Right atrium auricular region (tissue), 2 donors: Measurements from ENCODE around the gene CZIB. TPM values are rescaled to one million over a fixed set of nuclear protein-coding genes. Genes with fewer than 3 reads are reported as not detected.

Experiments
- DNase-seq: peaks from one replicate; pipeline ENCODE4 v3.0.0-alpha.2; 2019; ENCODE audit warnings: low spot score
- H3K27ac ChIP-seq, 2 donors: fragments of 200-600 bp; sonication (generic); 1 replicate in 1 of 2; 2 replicates in 1 of 2; pipeline ENCODE4 v1.5.1; 2016 to 2019
- H3K27me3 ChIP-seq, 2 donors: fragments of 200-600 bp; sonication (generic); one replicate each; pipeline versions ENCODE4 v1.5.1 to v1.6.0; 2017 to 2019
- H3K36me3 ChIP-seq: fragments of 200-600 bp; sonication (generic); one replicate; pipeline ENCODE4 v1.5.1; 2016
- H3K4me1 ChIP-seq, 2 donors: fragments of 200-600 bp; sonication (generic); one replicate each; pipeline versions ENCODE4 v1.5.1 to v1.6.0; 2017 to 2019
- H3K4me3 ChIP-seq, 2 donors: fragments of 200-600 bp; sonication (generic); 1 replicate in 1 of 2; 2 replicates in 1 of 2; pipeline ENCODE4 v1.5.1; 2017 to 2019; ENCODE audit warnings: mild to moderate bottlenecking in 1 of 2, moderate library complexity in 1 of 2
- H3K9me3 ChIP-seq, 2 donors: fragments of 200-600 bp; sonication (generic); one replicate each; pipeline ENCODE4 v1.5.1; 2019
- total RNA-seq, 2 donors: library from RNA; depleted of rRNA; stranded (reverse); fragments of >200 nt; gene quantifications; one replicate each; pipeline ENCODE4 v1.1.0, GENCODE V29; 2016
- TF ChIP-seq, protein P1 (sequence below), 2 donors: fragments of 200-600 bp; sonication (generic); IDR thresholded peaks; one replicate each; pipeline ENCODE4 v1.5.1; 2019; ENCODE audit warnings: antibody characterized with exemption in 2 of 2

Gene CZIB
- total RNA-seq, 2 donors from 2014 or later: 36.8 to 38.2 TPM

- Histone ChIP-seq H3K36me3 (peaks cover 14% of the 10 kb centered on the region), H3K4me1 (peaks cover 0 to 39% of the 10 kb centered on the region in 2 donors), H3K4me3 (peak overlapping the region; percentile 71 to 97), H3K27ac (peak overlapping the region; percentile 95 to 98), H3K9me3 (no peaks in the 10 kb centered on the region), H3K27me3 (no peaks in the 10 kb centered on the region)
- DNase-seq: no peak
- TF ChIP-seq, protein P1, sequence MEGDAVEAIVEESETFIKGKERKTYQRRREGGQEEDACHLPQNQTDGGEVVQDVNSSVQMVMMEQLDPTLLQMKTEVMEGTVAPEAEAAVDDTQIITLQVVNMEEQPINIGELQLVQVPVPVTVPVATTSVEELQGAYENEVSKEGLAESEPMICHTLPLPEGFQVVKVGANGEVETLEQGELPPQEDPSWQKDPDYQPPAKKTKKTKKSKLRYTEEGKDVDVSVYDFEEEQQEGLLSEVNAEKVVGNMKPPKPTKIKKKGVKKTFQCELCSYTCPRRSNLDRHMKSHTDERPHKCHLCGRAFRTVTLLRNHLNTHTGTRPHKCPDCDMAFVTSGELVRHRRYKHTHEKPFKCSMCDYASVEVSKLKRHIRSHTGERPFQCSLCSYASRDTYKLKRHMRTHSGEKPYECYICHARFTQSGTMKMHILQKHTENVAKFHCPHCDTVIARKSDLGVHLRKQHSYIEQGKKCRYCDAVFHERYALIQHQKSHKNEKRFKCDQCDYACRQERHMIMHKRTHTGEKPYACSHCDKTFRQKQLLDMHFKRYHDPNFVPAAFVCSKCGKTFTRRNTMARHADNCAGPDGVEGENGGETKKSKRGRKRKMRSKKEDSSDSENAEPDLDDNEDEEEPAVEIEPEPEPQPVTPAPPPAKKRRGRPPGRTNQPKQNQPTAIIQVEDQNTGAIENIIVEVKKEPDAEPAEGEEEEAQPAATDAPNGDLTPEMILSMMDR (IDR thresholded peaks at IDR 0.05): no peak
Observed at GRCh38 chr1:53197291-53198200, 22.9 kb downstream of the CZIB start.

- Histone ChIP-seq H3K4me1 (peaks cover 0 to 39% of the 10 kb centered on the region in 2 donors), H3K9me3 (no peaks in the 10 kb centered on the region)
Observed at GRCh38 chr1:53196485-53197290, 23.7 kb downstream of the CZIB start, which contains the start of gene CPT2. TSS of gene CPT2 (plus strand) at chr1:53196824. CDS start at chr1:53196944, 120 bp downstream.

GRCh38 chr1:53196017-53196484 is 24.4 kb downstream of the CZIB start:
- H3K27ac ChIP-seq: peak overlapping the region; percentile 95 to 98
- TF ChIP-seq, protein P1 (IDR thresholded peaks at IDR 0.05): no peak
- no peaks in the 10 kb centered on the region for H3K27me3 ChIP-seq
- no peaks in the 10 kb centered on the region for H3K9me3 ChIP-seq
- peaks cover 0 to 39% of the 10 kb centered on the region in 2 donors for H3K4me1 ChIP-seq
- DNase-seq: no peak
- no peaks in the 10 kb centered on the region for H3K36me3 ChIP-seq
- peak overlapping the region; percentile 71 to 97 for H3K4me3 ChIP-seq

More at GRCh38 chr1:53196485-53197290, 23.7 kb downstream of the CZIB start, which contains the start of gene CPT2:
- H3K36me3 ChIP-seq: peaks cover 6% of the 10 kb centered on the region
- H3K4me3 ChIP-seq: peak within 1 kb of the TSS; percentile 71 to 97
- DNase-seq: peak; percentile 94
- TF ChIP-seq, protein P1 (IDR thresholded peaks at IDR 0.05): peak in 1 of 2 donors; percentile 35
- H3K27ac ChIP-seq: peak within 1 kb of the TSS; percentile 95 to 98
- no peaks in the 10 kb centered on the region for H3K27me3 ChIP-seq

DNA sequence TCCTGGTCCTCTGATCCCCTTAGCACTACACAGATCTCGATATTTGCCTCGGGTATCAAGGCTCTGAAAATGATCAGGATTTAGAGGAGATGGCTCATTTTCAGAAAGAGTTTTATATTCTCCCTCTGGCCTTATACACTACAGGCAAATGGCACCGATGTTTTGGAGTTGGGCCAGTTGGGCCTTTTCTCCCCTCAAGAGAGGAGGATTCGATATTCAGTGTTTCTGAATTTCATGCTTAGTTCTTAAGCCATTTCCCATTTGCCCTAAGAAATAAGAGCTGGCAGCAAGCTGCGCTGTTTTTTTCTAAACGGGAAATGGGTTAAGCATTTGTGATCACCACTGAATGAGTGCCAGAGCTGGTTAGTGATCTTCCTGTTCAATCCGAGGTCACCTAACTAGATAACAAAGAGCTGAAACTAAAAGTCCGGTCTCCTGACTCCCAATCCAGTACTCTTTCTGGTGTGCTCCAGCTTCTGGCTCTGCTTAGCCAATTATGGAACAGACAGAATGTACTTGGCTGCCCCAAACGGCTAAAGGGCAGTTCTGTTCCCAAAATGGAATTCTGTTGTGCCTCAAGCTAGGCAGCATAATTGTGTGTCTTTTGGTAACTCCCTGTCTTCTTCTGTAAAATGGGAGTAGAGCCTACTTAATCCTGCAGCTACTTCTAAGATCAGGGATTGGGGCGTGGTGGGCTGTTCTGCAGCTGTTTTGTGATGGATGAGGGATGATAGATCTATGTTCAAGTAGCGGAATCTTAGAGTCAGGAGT is 25.0 kb downstream of the CZIB start:
- Histone ChIP-seq H3K4me1 (peaks cover 0 to 39% of the 10 kb centered on the region in 2 donors), H3K27ac (peak overlapping the region; percentile 95 to 98), H3K4me3 (no peak overlapping the region), H3K9me3 (no peaks in the 10 kb centered on the region), H3K36me3 (no peaks in the 10 kb centered on the region), H3K27me3 (no peaks in the 10 kb centered on the region)
- TF ChIP-seq, protein P1 (IDR thresholded peaks at IDR 0.05): no peak
- no peak for DNase-seq

- Histone ChIP-seq H3K27ac (no peak overlapping the region), H3K4me3 (no peak overlapping the region), H3K9me3 (no peaks in the 10 kb centered on the region), H3K27me3 (no peaks in the 10 kb centered on the region), H3K4me1 (peaks cover 0 to 3% of the 10 kb centered on the region in 2 donors), H3K36me3 (no peaks in the 10 kb centered on the region)
- DNase-seq: no peak
- TF ChIP-seq, protein P1 (IDR thresholded peaks at IDR 0.05): no peak
Observed at GRCh38 chr1:53190210-53190611, 30.2 kb downstream of the CZIB start.
